SU-DHL-6 (cell line): Measurements from ENCODE around the gene RINL.

Experiments
- CTCF ChIP-seq: fragments of 200-600 bp; sonication (generic); IDR thresholded peaks from one replicate; pipeline ENCODE4 v1.5.1; 2017; ENCODE audit warnings: antibody characterized with exemption, mild to moderate bottlenecking, low read length, moderate library complexity; ENCODE audit not compliant: insufficient read depth, poor library complexity, severe bottlenecking
- EZH2phosphoT487 ChIP-seq: fragments of 200-600 bp; sonication (generic), shearing (Covaris generic); conservative IDR thresholded peaks from 2 replicates; pipeline ENCODE4 v1.6.1; 2018; ENCODE audit warnings: mild to moderate bottlenecking, antibody characterized with exemption, low read length, moderate library complexity, mixed read lengths

- no peak for TF ChIP-seq CTCF
- no peak for TF ChIP-seq EZH2phosphoT487
Observed at GRCh38 chr19:38894968-38895367, 16.9 kb upstream of the RINL start.
